GM23338 (cell line): ENCODE results near the gene MITF. TPM values are rescaled to one million over a fixed set of nuclear protein-coding genes. Genes with fewer than 3 reads are reported as not detected.

Source experiments
- ATAC-seq: fragments of 200-7000 bp; cut with Tn5 transposase; 3 replicates; pipeline ENCODE4 v1.9.1; 2020
- DNase-seq: peaks from one replicate; pipeline ENCODE4 v3.0.0-alpha.2; 2015; ENCODE audit warnings: low spot score
- H2AFZ ChIP-seq: fragments of 200-600 bp; sonication (generic); 2 replicates; pipeline ENCODE4 v1.8.0; 2016; ENCODE audit warnings: antibody characterized with exemption, mild to moderate bottlenecking, moderate library complexity
- H3F3A ChIP-seq: fragments of 200-600 bp; sonication (generic); replicated peaks from 2 replicates; pipeline ENCODE4 v1.8.0; 2017; ENCODE audit warnings: antibody characterized with exemption, mixed run types, low read depth
- H3K27ac ChIP-seq: fragments of 200-600 bp; sonication (generic); 2 replicates; pipeline ENCODE4 v1.6.1; 2016; ENCODE audit warnings: low read depth
- H3K27me3 ChIP-seq: fragments of 200-600 bp; sonication (generic); 2 replicates; pipeline ENCODE4 v1.8.0; 2016; ENCODE audit warnings: mild to moderate bottlenecking, mixed run types, moderate library complexity; ENCODE audit not compliant: insufficient read depth
- H3K36me3 ChIP-seq: fragments of 200-600 bp; sonication (generic); 2 replicates; pipeline ENCODE4 v1.8.0; 2016; ENCODE audit warnings: mild to moderate bottlenecking; ENCODE audit not compliant: insufficient read depth
- H3K4me1 ChIP-seq: fragments of 200-600 bp; sonication (generic); 2 replicates; pipeline ENCODE4 v1.8.0; 2016; ENCODE audit warnings: mild to moderate bottlenecking, moderate library complexity; ENCODE audit not compliant: insufficient read depth
- H3K4me2 ChIP-seq: fragments of 200-600 bp; sonication (generic); 2 replicates; pipeline ENCODE4 v1.7.1; 2017; ENCODE audit warnings: mixed run types
- H3K4me3 ChIP-seq: fragments of 200-600 bp; sonication (generic); 2 replicates; pipeline ENCODE4 v1.6.1; 2016; ENCODE audit warnings: mixed run types
- H3K79me2 ChIP-seq: fragments of 200-600 bp; sonication (generic); replicated peaks from 2 replicates; pipeline ENCODE4 v1.8.0; 2017; ENCODE audit warnings: mild to moderate bottlenecking; ENCODE audit not compliant: insufficient read depth
- H3K9me2 ChIP-seq: fragments of 200-600 bp; sonication (generic); 2 replicates; pipeline ENCODE4 v1.8.0; 2017; ENCODE audit not compliant: insufficient read depth
- H4K20me1 ChIP-seq: fragments of 200-600 bp; sonication (generic); replicated peaks from 2 replicates; pipeline ENCODE4 v1.8.0; 2017; ENCODE audit warnings: mild to moderate bottlenecking; ENCODE audit not compliant: insufficient read depth
- H3K27ac Mint-ChIP-seq: 2 replicates; pipeline ENCODE4 v1.8.0; 2020; ENCODE audit warnings: inconsistent platforms, mild to moderate bottlenecking, moderate library complexity, mixed read lengths
- H3K27me3 Mint-ChIP-seq: 3 replicates; pipeline ENCODE4 v1.8.0; 2022; ENCODE audit warnings: low read depth, mild to moderate bottlenecking, moderate library complexity, mixed read lengths, inconsistent platforms; ENCODE audit not compliant: insufficient read depth, poor library complexity
- H3K36me3 Mint-ChIP-seq: 3 replicates; pipeline ENCODE4 v1.8.0; 2021; ENCODE audit warnings: low read depth, mild to moderate bottlenecking, inconsistent platforms, moderate library complexity, mixed read lengths
- H3K4me1 Mint-ChIP-seq: 3 replicates; pipeline ENCODE4 v1.8.0; 2020; ENCODE audit warnings: mild to moderate bottlenecking, inconsistent platforms, mixed read lengths
- H3K4me3 Mint-ChIP-seq: 3 replicates; pipeline ENCODE4 v1.8.0; 2021; ENCODE audit warnings: moderate library complexity, mild to moderate bottlenecking, inconsistent platforms, mixed read lengths
- H3K9me3 Mint-ChIP-seq: 3 replicates; pipeline ENCODE4 v1.8.0; 2020; ENCODE audit warnings: moderate library complexity, mild to moderate bottlenecking, inconsistent platforms, mixed read lengths
- CTCF ChIP-seq, 2 experiments: fragments of 200-600 bp in 1 of 2; sonication (generic) in 1 of 2; conservative IDR thresholded peaks; 2 replicates each; pipeline versions ENCODE4 v1.5.1 to v1.6.1; 2016 to 2017; ENCODE audit warnings: antibody characterized with exemption in 2 of 2, low read depth in 2 of 2, mild to moderate bottlenecking in 2 of 2, moderate library complexity in 1 of 2
- ETS1 ChIP-seq: IDR thresholded peaks from 2 replicates; pipeline ENCODE4 v1.6.1; 2016; ENCODE audit warnings: antibody characterized with exemption
- EZH2phosphoT487 ChIP-seq: fragments of 200-600 bp; sonication (generic); IDR thresholded peaks from one replicate; pipeline ENCODE4 v1.8.1; 2018; ENCODE audit warnings: antibody characterized with exemption; ENCODE audit not compliant: unreplicated experiment
- JUNB ChIP-seq: IDR thresholded peaks from one replicate; pipeline ENCODE4 v1.6.1; 2016; ENCODE audit warnings: antibody characterized with exemption; ENCODE audit not compliant: unreplicated experiment
- NANOG ChIP-seq: IDR thresholded peaks from 2 replicates; pipeline ENCODE4 v1.6.1; 2016; ENCODE audit warnings: antibody characterized with exemption, borderline replicate concordance
- POLR2AphosphoS5 ChIP-seq: IDR thresholded peaks from 2 replicates; pipeline ENCODE4 v1.6.1; 2016; ENCODE audit warnings: antibody characterized with exemption, low read depth
- REST ChIP-seq: IDR thresholded peaks from one replicate; pipeline ENCODE4 v1.6.1; 2018; ENCODE audit warnings: antibody characterized with exemption; ENCODE audit not compliant: unreplicated experiment
- STAT1 ChIP-seq: IDR thresholded peaks from one replicate; pipeline ENCODE4 v1.6.1; 2016; ENCODE audit warnings: antibody characterized with exemption; ENCODE audit not compliant: unreplicated experiment
- ZNF114 ChIP-seq: fragments of 250-450 bp; sonication (Bioruptor Pico); IDR thresholded peaks from 2 replicates; pipeline ENCODE4 v1.5.0; 2020; ENCODE audit warnings: mild to moderate bottlenecking, moderate library complexity
- ZNF331 ChIP-seq: fragments of 250-450 bp; sonication (Bioruptor Pico); IDR thresholded peaks from 2 replicates; pipeline ENCODE4 v1.5.0; 2020; ENCODE audit warnings: low read depth, mild to moderate bottlenecking, moderate library complexity
- polyA plus RNA-seq: library from polyadenylated mRNA; unstranded; fragments of >200 nt; fragmentation: Nextera tagmentation; extraction: Ambion mirVana; gene quantifications from 2 replicates; pipeline ENCODE4 v1.2.1, GENCODE V29; 2016
- total RNA-seq: library from RNA; depleted of rRNA; stranded (reverse); fragments of >200 nt; shearing (Covaris generic); gene quantifications from 2 replicates; pipeline ENCODE4 v1.2.3, GENCODE V29; 2014

The MITF gene
- total and polyA plus RNA-seq, 2 experiments from 2014 or later: 1.9 to 2.4 TPM

GRCh38 chr3:69696367-69696766, 42.9 kb upstream of the MITF start:
- peaks cover 3% of the 10 kb centered on the region; the same call in 2 of the 3 replicates for H3K9me3 Mint-ChIP-seq
- no peak overlapping the region for H3K27ac ChIP-seq
- no peak overlapping the region for H3K4me3 Mint-ChIP-seq
- H3K27me3 ChIP-seq: no peaks in the 10 kb centered on the region
- H3K27ac Mint-ChIP-seq: no peak overlapping the region
- H3K36me3 ChIP-seq: no peaks in the 10 kb centered on the region
- H3K79me2 ChIP-seq: no peaks in the 10 kb centered on the region
- H3K36me3 Mint-ChIP-seq: no peaks in the 10 kb centered on the region
- ATAC-seq (peak; percentile 32; the same call in 2 of the 3 replicates), DNase-seq (peak; percentile 19)
- no peak overlapping the region for H2AFZ ChIP-seq
- H3K9me2 ChIP-seq: 0 out of 2 replicates have a peak, but pooled peaks cover 2% of the 10 kb centered on the region
- TF ChIP-seq JUNB (no peak), NANOG (no peak), POLR2AphosphoS5 (no peak), STAT1 (no peak)
- H3K4me1 Mint-ChIP-seq: no peaks in the 10 kb centered on the region; the same call in 2 of the 3 replicates
- no peak overlapping the region for H3K4me2 ChIP-seq
- no peaks in the 10 kb centered on the region for H3K4me1 ChIP-seq
- no peaks in the 10 kb centered on the region for H3F3A ChIP-seq
- no peak overlapping the region for H3K4me3 ChIP-seq
- no peaks in the 10 kb centered on the region for H4K20me1 ChIP-seq
- peaks cover 3% of the 10 kb centered on the region for H3K27me3 Mint-ChIP-seq

- Mint-ChIP-seq H3K9me3 (peaks cover 3% of the 10 kb centered on the region; the same call in 2 of the 3 replicates), H3K4me1 (no peaks in the 10 kb centered on the region; the same call in 2 of the 3 replicates), H3K36me3 (no peaks in the 10 kb centered on the region), H3K4me3 (no peak overlapping the region), H3K27ac (no peak overlapping the region), H3K27me3 (peaks cover 3% of the 10 kb centered on the region)
- Histone ChIP-seq H3K79me2 (no peaks in the 10 kb centered on the region), H3K36me3 (no peaks in the 10 kb centered on the region), H2AFZ (no peak overlapping the region), H3K27ac (no peak overlapping the region), H3F3A (no peaks in the 10 kb centered on the region), H4K20me1 (no peaks in the 10 kb centered on the region), H3K27me3 (no peaks in the 10 kb centered on the region), H3K4me3 (no peak overlapping the region), H3K4me1 (no peaks in the 10 kb centered on the region), H3K9me2 (peaks cover 10% of the 10 kb centered on the region; the same call in 1 of the 2 replicates), H3K4me2 (no peak overlapping the region)
- TF ChIP-seq ZNF114 (CRISPR knock-in tag) (no peak), REST (no peak), EZH2phosphoT487 (no peak), NANOG (no peak), ETS1 (no peak), ZNF331 (CRISPR knock-in tag) (no peak), CTCF (conservative IDR thresholded peaks at IDR 0.05; ENCODE audit: low read depth in 2 of 2) (peak in 1 of 2 experiments; percentile 23; a peak in 1 of 4 replicates)
- no peak for ATAC-seq
- no peak for DNase-seq
These were observed 41.9 kb upstream of the MITF start for GRCh38 chr3:69697381-69697780.
